ENCODE data around the gene KLK15. TPM values are rescaled to one million over a fixed set of nuclear protein-coding genes. Genes with fewer than 3 reads are reported as not detected.

KLK15 gene
- total RNA-seq, 2 donors from 2014 or later: not detected

GRCh38 chr19:50878851-50879250 lies 45.5 kb upstream of the KLK15 start:
- Mint-ChIP-seq H3K9me3 (no peaks in the 10 kb centered on the region), H3K4me3 (no peak overlapping the region), H3K27me3 (ENCODE audit: insufficient read depth) (peaks cover 44% of the 10 kb centered on the region), H3K27ac (no peak overlapping the region), H3K36me3 (ENCODE audit: low read depth) (no peaks in the 10 kb centered on the region), H3K4me1 (no peaks in the 10 kb centered on the region)
- H3K4me3 ChIP-seq (ENCODE audit: low read length): no peak overlapping the region
- no peaks in the 10 kb centered on the region for H3K27me3 ChIP-seq (ENCODE audit: control insufficient read depth, insufficient read depth, low read length, poor library complexity, severe bottlenecking)
- WGBS, 2 experiments (ENCODE audit: insufficient coverage in 1 of 2, insufficient read length in 1 of 2): 61 to 75% methylated on average over 3 to 5 of the region's 5 CpGs
- H3K9me3 ChIP-seq (ENCODE audit: control insufficient read depth, low read length): peaks cover 5% of the 10 kb centered on the region
- H3K27ac ChIP-seq (ENCODE audit: low read depth, low read length): no peak overlapping the region
- DNase-seq: no peak
- no peaks in the 10 kb centered on the region for H3K36me3 ChIP-seq (ENCODE audit: control insufficient read depth, insufficient read depth, low read length)
- no peak for TF ChIP-seq CTCF (conservative IDR thresholded peaks at IDR 0.05)
- no peak overlapping the region for H3K9ac ChIP-seq (ENCODE audit: extremely low read depth, low read length, poor library complexity, severe bottlenecking)
- no peaks in the 10 kb centered on the region for H3K4me1 ChIP-seq (ENCODE audit: control insufficient read depth, insufficient read depth, low read length)

GRCh38 chr19:50877338-50877737 lies 44.0 kb upstream of the KLK15 start:
- 61 to 70% methylated on average over 3 to 8 of the region's 8 CpGs for WGBS, 2 experiments (ENCODE audit: insufficient coverage in 1 of 2, insufficient read length in 1 of 2)
- peak; percentile 66 for DNase-seq
- Mint-ChIP-seq H3K4me3 (no peak overlapping the region), H3K9me3 (no peaks in the 10 kb centered on the region), H3K27me3 (ENCODE audit: insufficient read depth) (peaks cover 39% of the 10 kb centered on the region), H3K36me3 (ENCODE audit: low read depth) (no peaks in the 10 kb centered on the region), H3K27ac (no peak overlapping the region), H3K4me1 (no peaks in the 10 kb centered on the region)
- no peaks in the 10 kb centered on the region for H3K36me3 ChIP-seq (ENCODE audit: control insufficient read depth, insufficient read depth, low read length)
- no peak overlapping the region for H3K4me3 ChIP-seq (ENCODE audit: low read length)
- TF ChIP-seq CTCF (conservative IDR thresholded peaks at IDR 0.05): no peak
- no peak overlapping the region for H3K9ac ChIP-seq (ENCODE audit: extremely low read depth, low read length, poor library complexity, severe bottlenecking)
- H3K27me3 ChIP-seq (ENCODE audit: control insufficient read depth, insufficient read depth, low read length, poor library complexity, severe bottlenecking): no peaks in the 10 kb centered on the region
- H3K27ac ChIP-seq (ENCODE audit: low read depth, low read length): no peak overlapping the region
- peaks cover 5% of the 10 kb centered on the region for H3K9me3 ChIP-seq (ENCODE audit: control insufficient read depth, low read length)
- no peaks in the 10 kb centered on the region for H3K4me1 ChIP-seq (ENCODE audit: control insufficient read depth, insufficient read depth, low read length)

GRCh38 chr19:50876456-50876855 lies 43.1 kb upstream of the KLK15 start:
- DNase-seq: no peak
- no peaks in the 10 kb centered on the region for H3K9me3 Mint-ChIP-seq
- no peak for TF ChIP-seq CTCF (conservative IDR thresholded peaks at IDR 0.05)
- H3K36me3 Mint-ChIP-seq (ENCODE audit: low read depth): no peaks in the 10 kb centered on the region
- Histone ChIP-seq H3K36me3 (ENCODE audit: control insufficient read depth, insufficient read depth, low read length) (no peaks in the 10 kb centered on the region), H3K4me3 (ENCODE audit: low read length) (no peak overlapping the region), H3K27me3 (ENCODE audit: control insufficient read depth, insufficient read depth, low read length, poor library complexity, severe bottlenecking) (no peaks in the 10 kb centered on the region), H3K9me3 (ENCODE audit: control insufficient read depth, low read length) (peaks cover 5% of the 10 kb centered on the region), H3K9ac (ENCODE audit: extremely low read depth, low read length, poor library complexity, severe bottlenecking) (no peak overlapping the region), H3K4me1 (ENCODE audit: control insufficient read depth, insufficient read depth, low read length) (no peaks in the 10 kb centered on the region), H3K27ac (ENCODE audit: low read depth, low read length) (no peak overlapping the region)
- no peaks in the 10 kb centered on the region for H3K4me1 Mint-ChIP-seq
- WGBS, 2 experiments (ENCODE audit: insufficient coverage in 1 of 2, insufficient read length in 1 of 2): 87 to 90% methylated on average over 2 to 7 of the region's 7 CpGs
- H3K27me3 Mint-ChIP-seq (ENCODE audit: insufficient read depth): peaks cover 36% of the 10 kb centered on the region
- H3K27ac Mint-ChIP-seq: no peak overlapping the region
- H3K4me3 Mint-ChIP-seq: no peak overlapping the region
